H1 (cell line): ENCODE results near the gene ASTN1. TPM values are rescaled to one million over a fixed set of nuclear protein-coding genes. Genes with fewer than 3 reads are reported as not detected.

Experiments
- CTCF ChIA-PET: fragments of 300-600 bp; sonication (Branson Sonifier 250); formaldehyde crosslinking; loops from one replicate; lab custom pipeline; 2021; ENCODE audit not compliant: partially characterized antibody; lab: Charles Lee
- POLR2A ChIA-PET: fragments of 300-600 bp; sonication (Branson Sonifier 250); formaldehyde crosslinking; loops from one replicate; lab custom pipeline; 2021; ENCODE audit warnings: inconsistent platforms; ENCODE audit not compliant: partially characterized antibody; lab: Charles Lee
- DNase-seq, 2 experiments: peaks; one replicate each; pipeline versions ENCODE4 v3.0.0 to v3.0.0-alpha.2; 2010 to 2022; ENCODE audit warnings: low spot score in 2 of 2, low read depth in 1 of 2, mixed read lengths in 1 of 2
- FAIRE-seq: peaks from 2 replicates; lab custom pipeline; 2011; peaks lifted over from hg19 to GRCh38; lab: Jason Lieb, UNC
- H2AFZ ChIP-seq: 2 replicates; pipeline ENCODE4 v1.8.1; 2012; ENCODE audit warnings: low read length, inconsistent platforms
- H2AK5ac ChIP-seq: 2 replicates; pipeline ENCODE4 v1.6.1; 2013; ENCODE audit warnings: low read depth, low read length
- H2BK120ac ChIP-seq: replicated peaks from 2 replicates; pipeline ENCODE3; 2013; ENCODE audit warnings: low read depth, low read length, inconsistent platforms
- H2BK12ac ChIP-seq: 2 replicates; pipeline ENCODE4 v1.6.1; 2013; ENCODE audit warnings: low read depth, low read length
- H2BK15ac ChIP-seq: 2 replicates; pipeline ENCODE4 v1.6.1; 2013; ENCODE audit warnings: low read length
- H2BK20ac ChIP-seq: 2 replicates; pipeline ENCODE4 v1.6.1; 2013; ENCODE audit warnings: low read length
- H2BK5ac ChIP-seq: 2 replicates; pipeline ENCODE4 v1.6.1; 2013; ENCODE audit warnings: low read depth, low read length
- H3K14ac ChIP-seq: 2 replicates; pipeline ENCODE4 v1.6.1; 2013; ENCODE audit warnings: inconsistent platforms; ENCODE audit not compliant: insufficient read length
- H3K18ac ChIP-seq: 2 replicates; pipeline ENCODE4 v1.6.1; 2013; ENCODE audit warnings: low read length; ENCODE audit errors: extremely low read depth
- H3K23ac ChIP-seq: 2 replicates; pipeline ENCODE4 v1.6.1; 2013; ENCODE audit warnings: inconsistent platforms; ENCODE audit not compliant: insufficient read length
- H3K23me2 ChIP-seq: 2 replicates; pipeline ENCODE4 v1.6.1; 2013; ENCODE audit warnings: low read depth, low read length
- H3K27ac ChIP-seq: 2 replicates; pipeline ENCODE4 v1.6.1; 2011; ENCODE audit warnings: low read depth, low read length, inconsistent platforms
- H3K27me3 ChIP-seq, 4 experiments: replicated peaks in 1 of 4; 1 replicate in 1 of 4; 2 replicates in 3 of 4; pipeline versions ENCODE4 v1.6.1 to v1.8.1; 2011 to 2013; ENCODE audit warnings: low read length in 3 of 4, mild to moderate bottlenecking in 3 of 4, inconsistent platforms in 2 of 4, mixed read lengths in 2 of 4, moderate library complexity in 1 of 4; ENCODE audit not compliant: control insufficient read depth in 3 of 4, insufficient read depth in 3 of 4; ENCODE audit errors: extremely low read depth in 1 of 4
- H3K36me3 ChIP-seq, 4 experiments: 2 replicates each; pipeline versions ENCODE4 v1.6.1 to v1.8.1; 2011 to 2013; ENCODE audit warnings: mild to moderate bottlenecking in 4 of 4, low read length in 3 of 4, moderate library complexity in 2 of 4, control low read depth in 1 of 4, inconsistent platforms in 1 of 4; ENCODE audit not compliant: insufficient read depth in 4 of 4, control insufficient read depth in 2 of 4
- H3K4ac ChIP-seq: replicated peaks from 2 replicates; pipeline ENCODE3; 2013; ENCODE audit warnings: low read length, low read depth, mixed read lengths, inconsistent platforms; ENCODE audit not compliant: insufficient read length
- H3K4me1 ChIP-seq, 4 experiments: replicated peaks in 1 of 4; 1 replicate in 1 of 4; 2 replicates in 3 of 4; pipeline versions ENCODE4 v1.6.1 to v1.8.1; 2011 to 2013; ENCODE audit warnings: low read length in 3 of 4, inconsistent platforms in 2 of 4, mixed read lengths in 1 of 4; ENCODE audit not compliant: insufficient read depth in 4 of 4, control insufficient read depth in 3 of 4
- H3K4me2 ChIP-seq, 2 experiments: 2 replicates each; pipeline versions ENCODE4 v1.6.1 to v1.8.1; 2011 to 2013; ENCODE audit warnings: low read depth in 2 of 2, low read length in 2 of 2, control low read depth in 1 of 2, inconsistent platforms in 1 of 2, mild to moderate bottlenecking in 1 of 2; ENCODE audit not compliant: insufficient read depth in 1 of 2
- H3K4me3 ChIP-seq, 4 experiments: fragments of 200-600, 300-600 bp in 1 of 4; sonication (generic), shearing (Covaris generic), sonication (Bioruptor Twin) in 1 of 4; 2 replicates each; pipeline versions ENCODE4 v1.5.1 to v1.8.1; 2011 to 2016; ENCODE audit warnings: low read length in 4 of 4, low read depth in 3 of 4, control low read depth in 2 of 4, inconsistent platforms in 2 of 4, mild to moderate bottlenecking in 2 of 4, mixed read lengths in 1 of 4, moderate library complexity in 1 of 4; ENCODE audit not compliant: insufficient read depth in 2 of 4; ENCODE audit errors: extremely low read depth in 1 of 4
- H3K56ac ChIP-seq: replicated peaks from 2 replicates; pipeline ENCODE3; 2013; ENCODE audit warnings: low read depth, mild to moderate bottlenecking, mixed read lengths, low read length, inconsistent platforms; ENCODE audit not compliant: insufficient read length
- H3K79me1 ChIP-seq: 2 replicates; pipeline ENCODE4 v1.6.1; 2013; ENCODE audit warnings: low read depth, low read length, control low read depth
- H3K79me2 ChIP-seq, 2 experiments: 2 replicates each; pipeline versions ENCODE4 v1.6.1 to v1.8.1; 2012 to 2013; ENCODE audit warnings: low read length in 2 of 2, mild to moderate bottlenecking in 2 of 2, inconsistent platforms in 1 of 2; ENCODE audit not compliant: insufficient read depth in 2 of 2, control insufficient read depth in 1 of 2
- H3K9ac ChIP-seq, 4 experiments: replicated peaks in 1 of 4; 1 replicate in 1 of 4; 2 replicates in 3 of 4; pipeline versions ENCODE4 v1.6.1 to v1.8.1; 2011 to 2013; ENCODE audit warnings: low read depth in 3 of 4, low read length in 3 of 4, control low read depth in 2 of 4, mild to moderate bottlenecking in 2 of 4, moderate library complexity in 2 of 4, inconsistent platforms in 1 of 4; ENCODE audit errors: extremely low read depth in 1 of 4
- H3K9me3 ChIP-seq, 2 experiments: 2 replicates each; pipeline versions ENCODE4 v1.6.1 to v1.8.1; 2012 to 2013; ENCODE audit warnings: mild to moderate bottlenecking in 2 of 2, moderate library complexity in 2 of 2, control low read depth in 1 of 2, inconsistent platforms in 1 of 2, low read depth in 1 of 2, low read length in 1 of 2, mixed read lengths in 1 of 2; ENCODE audit not compliant: insufficient read depth in 2 of 2
- H4K20me1 ChIP-seq, 2 experiments: replicated peaks in 1 of 2; 2 replicates each; pipeline versions ENCODE3 to v1.8.1; 2011 to 2013; ENCODE audit warnings: inconsistent platforms in 2 of 2, low read length in 2 of 2, mild to moderate bottlenecking in 1 of 2; ENCODE audit not compliant: insufficient read depth in 2 of 2, control insufficient read depth in 1 of 2
- H4K5ac ChIP-seq: 2 replicates; pipeline ENCODE4 v1.6.1; 2013; ENCODE audit warnings: low read length, low read depth, mixed read lengths, inconsistent platforms; ENCODE audit not compliant: insufficient read length
- H4K8ac ChIP-seq: 2 replicates; pipeline ENCODE4 v1.8.0; 2013; ENCODE audit warnings: mild to moderate bottlenecking, moderate library complexity, low read length, inconsistent platforms; ENCODE audit not compliant: insufficient read depth; ENCODE audit errors: extremely low read depth
- H4K91ac ChIP-seq: replicated peaks from 2 replicates; pipeline ENCODE3; 2013; ENCODE audit warnings: low read length, mixed read lengths, inconsistent platforms; ENCODE audit not compliant: insufficient read length
- ASH2L ChIP-seq: fragments of 200-600, 300-600 bp; sonication (generic); IDR thresholded peaks from one replicate; pipeline ENCODE4 v1.7.1; 2017; ENCODE audit warnings: low read length
- CHD2 ChIP-seq: IDR thresholded peaks from 2 replicates; pipeline ENCODE4 v1.6.1; 2012; ENCODE audit warnings: low read length, improper control_type of control experiment
- EGR1 ChIP-seq: IDR thresholded peaks from 2 replicates; pipeline ENCODE4 v1.6.1; 2011; ENCODE audit warnings: low read depth, low read length, borderline replicate concordance
- EP300 ChIP-seq, 2 experiments: IDR thresholded peaks; 1 replicate in 1 of 2; 2 replicates in 1 of 2; pipeline ENCODE4 v1.6.1; 2011 to 2012; ENCODE audit warnings: low read depth in 2 of 2, low read length in 2 of 2, mild to moderate bottlenecking in 2 of 2, borderline replicate concordance in 1 of 2, inconsistent platforms in 1 of 2, moderate library complexity in 1 of 2
- GABPA ChIP-seq: IDR thresholded peaks from 2 replicates; pipeline ENCODE4 v1.6.1; 2011; ENCODE audit warnings: mild to moderate bottlenecking, low read length, moderate library complexity, borderline replicate concordance; ENCODE audit not compliant: insufficient read depth
- SRF ChIP-seq: IDR thresholded peaks from 2 replicates; pipeline ENCODE4 v1.6.1; 2011; ENCODE audit warnings: mild to moderate bottlenecking, low read depth, low read length, moderate library complexity
- TAF7 ChIP-seq: optimal IDR thresholded peaks from 2 replicates; pipeline ENCODE3; 2011; ENCODE audit warnings: low read depth, mild to moderate bottlenecking, inconsistent platforms, low read length, moderate library complexity, borderline replicate concordance
- WGBS, 2 experiments: shearing (Covaris generic) in 1 of 2; methylation state at CpG; one replicate each; pipeline versions ENCODE4 v1.1.6 to v1.1.7; 2013 to 2015; ENCODE audit warnings: low lambda C conversion rate in 2 of 2, mixed read lengths in 2 of 2, inconsistent platforms in 1 of 2, low coverage in 1 of 2, missing lambda C conversion rate in 1 of 2; ENCODE audit not compliant: insufficient replicate concordance in 2 of 2, insufficient coverage in 1 of 2, insufficient read length in 1 of 2; ENCODE audit errors: extremely low coverage in 1 of 2, missing lambda C conversion rate in 1 of 2; 5-methylcytosine and 5-hydroxymethylcytosine counted together
- polyA plus RNA-seq, 7 experiments: library from polyadenylated mRNA; depleted of rRNA in 3 of 7; stranded (reverse) in 5 of 7; unstranded in 2 of 7; fragments of >200 nt in 5 of 7; fragments of 200-250 nt in 2 of 7; gene quantifications; 1 replicate in 5 of 7; 2 replicates in 1 of 7; 4 replicates in 1 of 7; pipeline versions ENCODE4 v1.2.1 to v1.2.3, GENCODE V29; 2011 to 2013; ENCODE audit warnings: missing spikeins in 2 of 7, mixed read lengths in 2 of 7
- total RNA-seq: library from RNA; stranded (reverse); fragmentation: NEBNext Ultra II Directional; extraction: Animal tissue kit (Norgen Biotek cat#: 25700); gene quantifications from 2 replicates; pipeline ENCODE4 v1.2.1, GENCODE V29; 2021
- TF ChIP-seq, protein P1 (sequence below): IDR thresholded peaks from 2 replicates; pipeline ENCODE4 v1.6.1; 2012; ENCODE audit warnings: low read length, inconsistent platforms
- TF ChIP-seq, protein P2 (sequence below): IDR thresholded peaks from 2 replicates; pipeline ENCODE4 v1.6.1; 2012; ENCODE audit warnings: inconsistent platforms
- TF ChIP-seq, protein P3 (sequence below): IDR thresholded peaks from 2 replicates; pipeline ENCODE4 v1.6.1; 2012; ENCODE audit warnings: inconsistent platforms

The ASTN1 gene
- total and polyA plus RNA-seq, 2 of the 8 experiments (the other 6 are each of a cell fraction or from before 2014, with no cell fraction given): 2.9 to 4.1 TPM

DNA sequence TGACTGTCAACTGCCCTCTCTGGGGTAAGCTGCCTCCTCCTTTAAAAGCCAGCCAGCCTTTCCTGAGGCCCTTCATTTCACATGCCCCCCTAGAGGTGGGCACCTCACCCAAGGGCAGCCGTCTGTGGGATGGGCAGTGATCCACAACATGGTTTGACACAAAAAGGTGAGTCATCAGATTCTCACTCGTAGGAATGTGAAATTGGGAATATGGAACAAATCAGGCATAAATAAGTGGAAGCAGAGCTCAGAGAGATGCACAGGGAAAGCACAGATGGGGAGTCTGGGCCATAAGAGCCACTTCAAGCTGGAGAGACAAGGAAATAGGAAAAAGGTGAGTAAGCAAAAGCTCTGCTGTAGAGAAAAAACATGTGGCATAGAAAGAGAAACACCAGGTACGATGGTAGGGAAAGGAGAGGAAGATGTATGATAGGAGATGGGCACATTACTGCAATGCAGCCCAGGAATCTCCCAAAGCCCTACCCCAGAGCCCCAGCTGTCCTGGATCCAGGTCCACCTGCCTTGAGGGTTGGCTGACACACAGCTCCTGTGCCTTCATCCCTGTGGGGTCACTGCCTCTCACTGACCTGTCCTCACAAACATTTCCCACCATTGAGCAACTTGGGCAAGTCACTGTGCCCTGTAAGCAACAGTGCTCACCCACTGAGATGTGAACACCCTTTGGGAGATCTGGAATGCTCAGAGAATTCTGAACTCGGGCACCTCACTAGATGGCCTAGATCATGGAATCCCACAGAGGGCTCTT is 86.6 kb downstream of the ASTN1 start:
- Histone ChIP-seq H3K23me2 (0 out of 2 replicates have a peak, but pooled peaks cover 4% of the 10 kb centered on the region), H2BK20ac (no peak overlapping the region), H2BK120ac (no peak overlapping the region), H3K27ac (no peak overlapping the region), H3K36me3 (no peaks in the 10 kb centered on the region), H3K9ac (no peak overlapping the region; a peak in 1 of 7 replicates), H3K56ac (no peak overlapping the region), H3K23ac (no peak overlapping the region), H3K4me3 (no peak overlapping the region), H2AFZ (no peak overlapping the region), H3K4me1 (no peaks in the 10 kb centered on the region), H3K9me3 (no peaks in the 10 kb centered on the region), H4K5ac (no peak overlapping the region), H4K91ac (no peak overlapping the region), H3K18ac (no peak overlapping the region), H3K4me2 (no peak overlapping the region), H2BK12ac (no peak overlapping the region), H3K27me3 (no peaks in the 10 kb centered on the region), H2BK5ac (no peak overlapping the region), H3K79me2 (no peaks in the 10 kb centered on the region), H4K20me1 (no peaks in the 10 kb centered on the region), H2BK15ac (no peak overlapping the region), H3K4ac (no peak overlapping the region), H4K8ac (no peak overlapping the region; the same call in 1 of the 2 replicates), H3K79me1 (no peaks in the 10 kb centered on the region), H2AK5ac (no peak overlapping the region), H3K14ac (no peak overlapping the region)
- ChIA-PET CTCF (interaction anchor here (0.8 to 1.3 kb wide), 6 partner anchors 103 to 187 kb away, joined by 3 read pairs; no protein-coding TSS in a partner anchor), POLR2A (no interaction called here)
- DNase-seq: no peak
- FAIRE-seq: no peak
- whole genome bisulfite sequencing, 2 experiments: 88% methylated on average over 4 of the region's 4 CpGs; no CpG with 5 or more reads in 1 of the 2 experiments
- TF ChIP-seq, protein P1, sequence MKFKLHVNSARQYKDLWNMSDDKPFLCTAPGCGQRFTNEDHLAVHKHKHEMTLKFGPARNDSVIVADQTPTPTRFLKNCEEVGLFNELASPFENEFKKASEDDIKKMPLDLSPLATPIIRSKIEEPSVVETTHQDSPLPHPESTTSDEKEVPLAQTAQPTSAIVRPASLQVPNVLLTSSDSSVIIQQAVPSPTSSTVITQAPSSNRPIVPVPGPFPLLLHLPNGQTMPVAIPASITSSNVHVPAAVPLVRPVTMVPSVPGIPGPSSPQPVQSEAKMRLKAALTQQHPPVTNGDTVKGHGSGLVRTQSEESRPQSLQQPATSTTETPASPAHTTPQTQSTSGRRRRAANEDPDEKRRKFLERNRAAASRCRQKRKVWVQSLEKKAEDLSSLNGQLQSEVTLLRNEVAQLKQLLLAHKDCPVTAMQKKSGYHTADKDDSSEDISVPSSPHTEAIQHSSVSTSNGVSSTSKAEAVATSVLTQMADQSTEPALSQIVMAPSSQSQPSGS: no peak
- TF ChIP-seq GABPA (no peak), CHD2 (no peak), TAF7 (no peak), ASH2L (no peak), EP300 (IDR thresholded peaks at IDR 0.05; ENCODE audit: borderline replicate concordance in 1 of 2, low read depth in 2 of 2, low read length in 2 of 2) (no peak), EGR1 (no peak), SRF (no peak)
- TF ChIP-seq, protein P2, sequence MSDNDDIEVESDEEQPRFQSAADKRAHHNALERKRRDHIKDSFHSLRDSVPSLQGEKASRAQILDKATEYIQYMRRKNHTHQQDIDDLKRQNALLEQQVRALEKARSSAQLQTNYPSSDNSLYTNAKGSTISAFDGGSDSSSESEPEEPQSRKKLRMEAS: no peak
- TF ChIP-seq, protein P3, sequence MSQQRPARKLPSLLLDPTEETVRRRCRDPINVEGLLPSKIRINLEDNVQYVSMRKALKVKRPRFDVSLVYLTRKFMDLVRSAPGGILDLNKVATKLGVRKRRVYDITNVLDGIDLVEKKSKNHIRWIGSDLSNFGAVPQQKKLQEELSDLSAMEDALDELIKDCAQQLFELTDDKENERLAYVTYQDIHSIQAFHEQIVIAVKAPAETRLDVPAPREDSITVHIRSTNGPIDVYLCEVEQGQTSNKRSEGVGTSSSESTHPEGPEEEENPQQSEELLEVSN: no peak
